BJ (cell line): Measurements from ENCODE around the gene CCDC69. TPM values are rescaled to one million over a fixed set of nuclear protein-coding genes. Genes with fewer than 3 reads are reported as not detected.

Experiments
- CTCF ChIA-PET: fragments of 350-600 bp; formaldehyde crosslinking; extraction: SDS; loops from one replicate; lab custom pipeline; 2021; ENCODE audit warnings: antibody characterized with exemption, inconsistent platforms; lab: Yijun Ruan, JAX
- POLR2A ChIA-PET: fragments of 300-600 bp; sonication (Branson Sonifier 250); formaldehyde crosslinking; extraction: SDS; loops from one replicate; lab custom pipeline; 2021; ENCODE audit warnings: antibody characterized with exemption; lab: Charles Lee
- DNase-seq: peaks from one replicate; pipeline ENCODE4 v3.0.0-alpha.2; 2011; ENCODE audit warnings: low read depth
- H3K27me3 ChIP-seq: 2 replicates; pipeline ENCODE4 v1.6.0; 2011; ENCODE audit warnings: low read length; ENCODE audit not compliant: control insufficient read depth, insufficient read depth
- H3K36me3 ChIP-seq: 2 replicates; pipeline ENCODE4 v1.5.1; 2011; ENCODE audit warnings: low read length; ENCODE audit not compliant: control insufficient read depth, insufficient read depth
- H3K4me3 ChIP-seq: 2 replicates; pipeline ENCODE4 v1.5.1; 2011; ENCODE audit warnings: low read depth, mild to moderate bottlenecking, control low read depth, low read length
- CTCF ChIP-seq: IDR thresholded peaks from 2 replicates; pipeline ENCODE4 v1.5.1; 2011; ENCODE audit warnings: low read depth, mild to moderate bottlenecking, control low read depth, inconsistent platforms, low read length, moderate library complexity; ENCODE audit not compliant: insufficient read depth
- polyA plus RNA-seq: library from polyadenylated mRNA; depleted of rRNA; stranded (reverse); fragments of >200 nt; gene quantifications from 2 replicates; pipeline ENCODE4 v1.2.3, GENCODE V29; 2011

The CCDC69 gene
- polyA plus RNA-seq, 1 experiment: 0.93 TPM

GRCh38 chr5:151186538-151186937 lies 37.4 kb downstream of the CCDC69 start:
- TF ChIP-seq CTCF: no peak
- ChIA-PET CTCF (interaction anchor here (2.1 kb wide), 1 partner anchor 22 kb away, joined by 5 read pairs; no protein-coding TSS in a partner anchor), POLR2A (no interaction called here)
- H3K4me3 ChIP-seq: no peak overlapping the region
- DNase-seq: no peak
- no peaks in the 10 kb centered on the region for H3K36me3 ChIP-seq
- no peaks in the 10 kb centered on the region; the same call in 1 of the 2 replicates for H3K27me3 ChIP-seq

GRCh38 chr5:151186052-151186451 lies 37.8 kb downstream of the CCDC69 start:
- CTCF ChIA-PET: interaction anchor here (2.1 kb wide), 1 partner anchor 21 kb away, joined by 5 read pairs; no protein-coding TSS in a partner anchor
- no peak for DNase-seq
- Histone ChIP-seq H3K36me3 (no peaks in the 10 kb centered on the region), H3K27me3 (no peaks in the 10 kb centered on the region; the same call in 1 of the 2 replicates), H3K4me3 (no peak overlapping the region)
- TF ChIP-seq CTCF: no peak
- POLR2A ChIA-PET: no interaction called here

DNA sequence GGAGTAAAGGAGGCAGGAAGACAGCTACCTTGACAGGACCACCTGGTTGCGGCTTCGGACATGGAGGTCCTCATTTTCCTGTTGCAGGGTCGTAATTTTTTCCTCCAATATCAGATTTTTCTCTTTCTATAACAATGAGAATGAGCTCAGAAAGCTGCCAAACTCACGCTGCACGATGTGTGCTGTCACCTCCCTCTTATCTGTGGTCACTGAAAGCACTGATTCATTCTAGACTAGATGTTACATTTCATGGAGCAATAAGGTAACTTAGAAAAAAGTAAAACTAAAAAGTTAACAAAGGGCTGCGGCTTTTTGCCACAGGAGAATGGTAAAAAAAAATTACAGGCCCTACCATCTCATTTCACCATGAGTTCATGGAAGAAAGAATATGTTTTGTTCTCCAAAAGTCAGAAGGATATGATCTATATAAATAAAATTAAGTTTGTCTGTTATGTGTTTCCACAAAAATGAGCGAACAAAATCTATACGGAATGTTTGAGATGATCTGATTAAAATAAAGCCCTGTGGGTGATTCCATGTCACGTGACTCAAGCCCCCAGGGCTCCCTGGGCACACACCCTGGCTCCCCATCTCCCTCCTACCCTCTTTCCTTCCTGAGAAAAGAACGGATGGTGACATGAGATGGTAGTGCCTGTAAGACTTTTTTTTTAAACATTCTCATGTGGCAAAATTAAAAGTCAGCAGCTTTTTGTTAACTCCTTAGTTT lies 39.4 kb downstream of the CCDC69 start:
- Histone ChIP-seq H3K27me3 (no peaks in the 10 kb centered on the region; the same call in 1 of the 2 replicates), H3K36me3 (no peaks in the 10 kb centered on the region), H3K4me3 (no peak overlapping the region)
- DNase-seq: no peak
- ChIA-PET CTCF (interaction anchor here (0.7 to 3.0 kb wide), 3 partner anchors 17 to 54 kb away, joined by 3 to 11 read pairs (median 4); no protein-coding TSS in a partner anchor), POLR2A (no interaction called here)
- no peak for TF ChIP-seq CTCF

DNA sequence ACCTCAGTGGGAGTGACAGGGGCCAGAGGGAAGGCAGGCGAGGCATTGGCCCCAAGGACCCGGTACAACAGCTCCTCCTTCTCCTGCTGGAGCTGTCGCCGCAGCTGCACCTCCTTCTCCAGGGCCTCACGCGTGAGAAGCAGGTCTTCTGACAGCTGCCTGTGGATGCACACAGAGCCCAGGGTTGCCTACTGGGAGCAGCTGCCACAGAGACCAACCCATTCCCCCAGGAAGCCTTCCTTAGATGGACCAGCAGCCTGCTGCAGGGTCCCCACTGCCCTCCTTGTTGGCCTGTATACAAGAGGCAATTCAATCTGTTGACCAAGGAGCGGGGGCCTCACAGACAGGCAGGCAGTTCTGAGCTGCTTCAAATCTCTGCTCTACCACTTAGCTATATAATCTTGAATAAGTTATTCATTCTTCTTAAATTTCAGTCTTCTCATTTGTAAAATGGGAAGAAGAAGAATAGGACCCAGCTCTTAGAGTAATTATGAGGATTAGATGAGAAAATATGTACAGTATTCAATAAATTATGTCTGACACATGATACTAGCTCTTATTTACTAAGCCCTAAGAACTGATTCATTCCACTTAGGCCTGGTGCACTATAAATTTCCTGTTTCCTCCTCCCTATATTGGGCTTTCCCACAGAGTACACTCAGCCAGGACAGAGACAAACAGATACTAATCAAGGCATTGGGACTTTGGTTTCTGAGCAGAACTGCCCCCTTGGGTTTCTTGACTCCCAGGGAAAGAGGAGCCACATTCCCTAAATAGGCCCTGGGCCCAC lies 40.2 kb downstream of the CCDC69 start:
- Histone ChIP-seq H3K27me3 (peaks cover 1% of the 10 kb centered on the region; the same call in 1 of the 2 replicates), H3K36me3 (no peaks in the 10 kb centered on the region), H3K4me3 (no peak overlapping the region)
- POLR2A ChIA-PET: no interaction called here
- peak; percentile 4 for DNase-seq
- no peak for TF ChIP-seq CTCF
- CTCF ChIA-PET: interaction anchor here (0.6 to 3.0 kb wide), 5 partner anchors 18 to 72 kb away, joined by 3 to 11 read pairs (median 3); no protein-coding TSS in a partner anchor

DNA sequence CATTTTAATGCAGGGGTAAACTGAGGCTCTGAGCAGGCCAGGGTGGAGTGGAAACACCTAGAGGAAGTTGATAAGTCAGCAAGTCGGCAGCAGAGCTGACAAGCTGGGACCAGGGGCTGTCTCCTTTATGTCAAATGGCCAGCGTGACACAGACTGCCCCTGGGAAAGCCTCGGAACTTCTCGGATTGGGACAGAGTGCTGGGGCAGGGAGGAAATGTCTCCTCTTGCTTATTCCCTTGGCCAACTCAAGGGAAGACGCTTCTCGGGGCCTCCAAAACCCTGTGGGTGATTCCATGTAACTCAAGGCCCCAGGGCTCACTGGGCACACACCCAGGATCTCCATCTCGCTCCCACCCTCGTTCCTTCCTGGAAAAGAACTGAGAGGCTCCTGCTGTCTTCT lies 40.9 kb downstream of the CCDC69 start:
- ChIA-PET CTCF (interaction anchor here (0.6 to 3.0 kb wide), 4 partner anchors 18 to 56 kb away, joined by 3 to 11 read pairs (median 4); no protein-coding TSS in a partner anchor), POLR2A (no interaction called here)
- no peaks in the 10 kb centered on the region for H3K36me3 ChIP-seq
- no peak for DNase-seq
- no peak for TF ChIP-seq CTCF
- peaks cover 3% of the 10 kb centered on the region; the same call in 1 of the 2 replicates for H3K27me3 ChIP-seq
- H3K4me3 ChIP-seq: no peak overlapping the region
